GM12875 (cell line): ENCODE measurements around the gene SYNPR.

Experiments used
- H3K4me3 ChIP-seq: one replicate; pipeline ENCODE4 v1.5.1; 2011; ENCODE audit warnings: low read depth, low read length, control low read depth
- CTCF ChIP-seq: IDR thresholded peaks from 2 replicates; pipeline ENCODE4 v1.5.1; 2011; ENCODE audit warnings: low read depth, mild to moderate bottlenecking, control low read depth, inconsistent platforms, low read length, moderate library complexity, borderline replicate concordance; ENCODE audit not compliant: insufficient read depth

The SYNPR gene

GRCh38 chr3:63492464-63492863 is 214.4 kb downstream of the SYNPR start:
- no peak for TF ChIP-seq CTCF
- H3K4me3 ChIP-seq: no peak overlapping the region

GRCh38 chr3:63493101-63493500 is 215.0 kb downstream of the SYNPR start:
- H3K4me3 ChIP-seq: no peak overlapping the region
- TF ChIP-seq CTCF: no peak

- TF ChIP-seq CTCF: no peak
Measured at GRCh38 chr3:63494646-63495045, 216.5 kb downstream of the SYNPR start.

GRCh38 chr3:63497641-63498040 is 219.5 kb downstream of the SYNPR start:
- no peak for TF ChIP-seq CTCF
- no peak overlapping the region for H3K4me3 ChIP-seq

More at GRCh38 chr3:63494646-63495045, 216.5 kb downstream of the SYNPR start:
- no peak overlapping the region for H3K4me3 ChIP-seq

- TF ChIP-seq CTCF: no peak
- no peak overlapping the region for H3K4me3 ChIP-seq
Measured at GRCh38 chr3:63500196-63500595, 222.1 kb downstream of the SYNPR start.

GRCh38 chr3:63508305-63508704 is 230.2 kb downstream of the SYNPR start:
- no peak for TF ChIP-seq CTCF

GRCh38 chr3:63508771-63509170 is 230.7 kb downstream of the SYNPR start:
- H3K4me3 ChIP-seq: no peak overlapping the region
- no peak for TF ChIP-seq CTCF

More at GRCh38 chr3:63508305-63508704, 230.2 kb downstream of the SYNPR start:
- H3K4me3 ChIP-seq: no peak overlapping the region
